HEK293 (cell line): ENCODE measurements around the gene PLSCR3.

ENCODE experiments used
- CTCF ChIA-PET: fragments of 350-600 bp; formaldehyde crosslinking; extraction: SDS; loops from one replicate; lab custom pipeline; 2021; ENCODE audit warnings: antibody characterized with exemption; lab: Yijun Ruan, JAX
- POLR2A ChIA-PET: fragments of 300-600 bp; formaldehyde crosslinking; extraction: SDS; loops from one replicate; lab custom pipeline; 2020; ENCODE audit warnings: antibody characterized with exemption, inconsistent platforms; lab: Yijun Ruan, JAX
- H3K27ac ChIP-seq: fragments of 200-500 bp; sonication (Bioruptor generic); 2 replicates; pipeline ENCODE4 v1.5.1; 2014; ENCODE audit warnings: low read depth, low read length, control low read depth, inconsistent platforms; ENCODE audit errors: extremely low read depth
- H3K36me3 ChIP-seq, 2 experiments: fragments of 200-500 bp in 1 of 2; sonication (Bioruptor generic) in 1 of 2; 1 replicate in 1 of 2; 2 replicates in 1 of 2; pipeline ENCODE4 v1.5.1; 2014 to 2017; ENCODE audit warnings: inconsistent platforms in 2 of 2, low read length in 2 of 2; ENCODE audit not compliant: control insufficient read depth in 2 of 2, insufficient read depth in 1 of 2
- H3K4me1 ChIP-seq: fragments of 200-500 bp; sonication (Bioruptor generic); 2 replicates; pipeline ENCODE4 v1.5.1; 2014; ENCODE audit warnings: mild to moderate bottlenecking, low read length, inconsistent platforms; ENCODE audit not compliant: control insufficient read depth, insufficient read depth
- H3K4me3 ChIP-seq: 2 replicates; pipeline ENCODE4 v1.5.1; 2011; ENCODE audit warnings: low read depth, mild to moderate bottlenecking, control low read depth, low read length, moderate library complexity
- H3K9me3 ChIP-seq: fragments of 200-500 bp; sonication (Bioruptor generic); 2 replicates; pipeline ENCODE4 v1.5.1; 2014; ENCODE audit warnings: low read depth, low read length, inconsistent platforms; ENCODE audit not compliant: control insufficient read depth, insufficient read depth
- CTCF ChIP-seq: fragments of 450-650 bp; formaldehyde crosslinking; IDR thresholded peaks from 2 replicates; pipeline ENCODE4 v1.5.1; 2016; ENCODE audit warnings: missing biosample characterization, missing genetic modification characterization
- EGR2 ChIP-seq: fragments of 450-650 bp; formaldehyde crosslinking; IDR thresholded peaks from 2 replicates; pipeline ENCODE4 v1.5.1; 2016; ENCODE audit warnings: low read depth, missing biosample characterization, missing genetic modification characterization
- KLF1 ChIP-seq: fragments of 450-650 bp; formaldehyde crosslinking; IDR thresholded peaks from 2 replicates; pipeline ENCODE4 v1.5.1; 2016; ENCODE audit warnings: missing biosample characterization, missing genetic modification characterization
- MZF1 ChIP-seq: fragments of 450-650 bp; formaldehyde crosslinking; IDR thresholded peaks from 2 replicates; pipeline ENCODE4 v1.5.1; 2017; ENCODE audit warnings: missing biosample characterization, missing genetic modification characterization, borderline replicate concordance
- OVOL3 ChIP-seq: fragments of 450-650 bp; formaldehyde crosslinking; IDR thresholded peaks from 2 replicates; pipeline ENCODE4 v1.5.1; 2016; ENCODE audit warnings: missing biosample characterization, missing genetic modification characterization
- TRIM28 ChIP-seq: IDR thresholded peaks from 2 replicates; pipeline ENCODE4 v1.6.1; 2011; ENCODE audit warnings: low read length, control low read depth, borderline replicate concordance
- ZBTB10 ChIP-seq: fragments of 450-650 bp; formaldehyde crosslinking; IDR thresholded peaks from 2 replicates; pipeline ENCODE4 v1.5.1; 2016; ENCODE audit warnings: missing biosample characterization, missing genetic modification characterization
- ZNF10 ChIP-seq: fragments of 450-650 bp; formaldehyde crosslinking; IDR thresholded peaks from 2 replicates; pipeline ENCODE4 v1.5.1; 2017; ENCODE audit warnings: missing biosample characterization, missing genetic modification characterization
- ZNF155 ChIP-seq: fragments of 450-650 bp; formaldehyde crosslinking; IDR thresholded peaks from 2 replicates; pipeline ENCODE4 v1.5.1; 2016; ENCODE audit warnings: missing biosample characterization, missing genetic modification characterization
- ZNF266 ChIP-seq: fragments of 450-650 bp; formaldehyde crosslinking; IDR thresholded peaks from 2 replicates; pipeline ENCODE4 v1.5.1; 2016; ENCODE audit warnings: missing biosample characterization, missing genetic modification characterization, low read depth
- ZNF362 ChIP-seq: fragments of 450-650 bp; formaldehyde crosslinking; IDR thresholded peaks from 2 replicates; pipeline ENCODE4 v1.5.1; 2016; ENCODE audit warnings: missing biosample characterization, missing genetic modification characterization
- ZNF433 ChIP-seq: fragments of 450-650 bp; formaldehyde crosslinking; IDR thresholded peaks from 2 replicates; pipeline ENCODE4 v1.5.1; 2016; ENCODE audit warnings: missing biosample characterization, missing genetic modification characterization, low read depth
- ZNF530 ChIP-seq: fragments of 450-650 bp; formaldehyde crosslinking; IDR thresholded peaks from 2 replicates; pipeline ENCODE4 v1.5.1; 2016; ENCODE audit warnings: low read depth, missing biosample characterization, missing genetic modification characterization
- ZNF544 ChIP-seq: fragments of 450-650 bp; formaldehyde crosslinking; IDR thresholded peaks from 2 replicates; pipeline ENCODE4 v1.5.0; 2017; ENCODE audit warnings: missing biosample characterization, missing genetic modification characterization
- ZNF558 ChIP-seq: fragments of 450-650 bp; formaldehyde crosslinking; IDR thresholded peaks from 2 replicates; pipeline ENCODE4 v1.5.1; 2016; ENCODE audit warnings: missing biosample characterization, missing genetic modification characterization
- ZNF596 ChIP-seq: fragments of 450-650 bp; IDR thresholded peaks from 2 replicates; pipeline ENCODE4 v1.5.0; 2018; ENCODE audit warnings: missing biosample characterization, mild to moderate bottlenecking, missing genetic modification characterization, moderate library complexity
- ZNF621 ChIP-seq: fragments of 450-650 bp; formaldehyde crosslinking; IDR thresholded peaks from 2 replicates; pipeline ENCODE4 v1.5.1; 2017; ENCODE audit warnings: missing biosample characterization, missing genetic modification characterization
- ZXDB ChIP-seq: fragments of 450-650 bp; formaldehyde crosslinking; IDR thresholded peaks from 2 replicates; pipeline ENCODE4 v1.5.1; 2016; ENCODE audit warnings: missing biosample characterization, missing genetic modification characterization
- TF ChIP-seq, protein P1 (sequence below): fragments of 450-650 bp; formaldehyde crosslinking; IDR thresholded peaks from 2 replicates; pipeline ENCODE4 v1.5.1; 2016; ENCODE audit warnings: missing biosample characterization, missing genetic modification characterization
- TF ChIP-seq, protein P2 (sequence below): fragments of 450-650 bp; formaldehyde crosslinking; IDR thresholded peaks from 2 replicates; pipeline ENCODE4 v1.5.1; 2016; ENCODE audit warnings: missing biosample characterization, missing genetic modification characterization
- TF ChIP-seq, protein P3 (sequence below): fragments of 450-650 bp; formaldehyde crosslinking; IDR thresholded peaks from 2 replicates; pipeline ENCODE4 v1.5.1; 2016; ENCODE audit warnings: missing biosample characterization, missing genetic modification characterization, borderline replicate concordance

PLSCR3 gene

GRCh38 chr17:7440834-7441195 is 46.5 kb upstream of the PLSCR3 start (continued):
- TF ChIP-seq CTCF (tag by site-specific recombination) (peak; percentile 60; the same call in 1 of the 2 replicates), ZBTB10 (tag by site-specific recombination) (peak; percentile 51; the same call in 1 of the 2 replicates)
- TF ChIP-seq, protein P1, sequence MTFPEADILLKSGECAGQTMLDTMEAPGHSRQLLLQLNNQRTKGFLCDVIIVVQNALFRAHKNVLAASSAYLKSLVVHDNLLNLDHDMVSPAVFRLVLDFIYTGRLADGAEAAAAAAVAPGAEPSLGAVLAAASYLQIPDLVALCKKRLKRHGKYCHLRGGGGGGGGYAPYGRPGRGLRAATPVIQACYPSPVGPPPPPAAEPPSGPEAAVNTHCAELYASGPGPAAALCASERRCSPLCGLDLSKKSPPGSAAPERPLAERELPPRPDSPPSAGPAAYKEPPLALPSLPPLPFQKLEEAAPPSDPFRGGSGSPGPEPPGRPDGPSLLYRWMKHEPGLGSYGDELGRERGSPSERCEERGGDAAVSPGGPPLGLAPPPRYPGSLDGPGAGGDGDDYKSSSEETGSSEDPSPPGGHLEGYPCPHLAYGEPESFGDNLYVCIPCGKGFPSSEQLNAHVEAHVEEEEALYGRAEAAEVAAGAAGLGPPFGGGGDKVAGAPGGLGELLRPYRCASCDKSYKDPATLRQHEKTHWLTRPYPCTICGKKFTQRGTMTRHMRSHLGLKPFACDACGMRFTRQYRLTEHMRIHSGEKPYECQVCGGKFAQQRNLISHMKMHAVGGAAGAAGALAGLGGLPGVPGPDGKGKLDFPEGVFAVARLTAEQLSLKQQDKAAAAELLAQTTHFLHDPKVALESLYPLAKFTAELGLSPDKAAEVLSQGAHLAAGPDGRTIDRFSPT (tag by site-specific recombination), result peak; percentile 40; the same call in 1 of the 2 replicates
- TF ChIP-seq, protein P2, sequence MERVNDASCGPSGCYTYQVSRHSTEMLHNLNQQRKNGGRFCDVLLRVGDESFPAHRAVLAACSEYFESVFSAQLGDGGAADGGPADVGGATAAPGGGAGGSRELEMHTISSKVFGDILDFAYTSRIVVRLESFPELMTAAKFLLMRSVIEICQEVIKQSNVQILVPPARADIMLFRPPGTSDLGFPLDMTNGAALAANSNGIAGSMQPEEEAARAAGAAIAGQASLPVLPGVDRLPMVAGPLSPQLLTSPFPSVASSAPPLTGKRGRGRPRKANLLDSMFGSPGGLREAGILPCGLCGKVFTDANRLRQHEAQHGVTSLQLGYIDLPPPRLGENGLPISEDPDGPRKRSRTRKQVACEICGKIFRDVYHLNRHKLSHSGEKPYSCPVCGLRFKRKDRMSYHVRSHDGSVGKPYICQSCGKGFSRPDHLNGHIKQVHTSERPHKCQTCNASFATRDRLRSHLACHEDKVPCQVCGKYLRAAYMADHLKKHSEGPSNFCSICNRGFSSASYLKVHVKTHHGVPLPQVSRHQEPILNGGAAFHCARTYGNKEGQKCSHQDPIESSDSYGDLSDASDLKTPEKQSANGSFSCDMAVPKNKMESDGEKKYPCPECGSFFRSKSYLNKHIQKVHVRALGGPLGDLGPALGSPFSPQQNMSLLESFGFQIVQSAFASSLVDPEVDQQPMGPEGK (tag by site-specific recombination), result peak; percentile 93

GRCh38 chr17:7440113-7440833 is 45.9 kb upstream of the PLSCR3 start:
- peaks cover 31% of the 10 kb centered on the region for H3K4me1 ChIP-seq
- no peaks in the 10 kb centered on the region for H3K36me3 ChIP-seq
- CTCF ChIA-PET, result interaction anchor here (0.6 to 3.8 kb wide), 3 partner anchors 13 to 84 kb away, joined by 3 to 18 read pairs (median 5); partner anchors contain the start of gene TMEM95
- peak overlapping the region; percentile 20 for H3K4me3 ChIP-seq
- POLR2A ChIA-PET, result interaction anchor here (0.5 to 3.1 kb wide), 6 partner anchors 37 to 210 kb away, joined by 3 to 21 read pairs (median 4); partner anchors contain the start of genes PLSCR3, TMEM256 and ZBTB4
- peak overlapping the region; percentile 74 for H3K27ac ChIP-seq
- no peaks in the 10 kb centered on the region for H3K9me3 ChIP-seq
- TF ChIP-seq ZNF558 (tag by site-specific recombination) (0 out of 2 replicates have a peak, but pooled peaks have one; percentile 47), ZNF596 (tag by site-specific recombination) (no peak), ZNF433 (tag by site-specific recombination) (no peak), KLF1 (tag by site-specific recombination) (peak; percentile 26; the same call in 1 of the 2 replicates), ZNF530 (no peak), ZNF362 (no peak), ZNF266 (tag by site-specific recombination) (no peak; the same call in 1 of the 2 replicates), MZF1 (tag by site-specific recombination) (no peak), ZXDB (tag by site-specific recombination) (no peak), ZNF155 (no peak), ZNF621 (tag by site-specific recombination) (no peak), ZNF544 (tag by site-specific recombination) (no peak), OVOL3 (tag by site-specific recombination) (no peak), EGR2 (tag by site-specific recombination) (no peak), ZNF10 (tag by site-specific recombination) (no peak), TRIM28 (no peak)
- TF ChIP-seq, protein P3, sequence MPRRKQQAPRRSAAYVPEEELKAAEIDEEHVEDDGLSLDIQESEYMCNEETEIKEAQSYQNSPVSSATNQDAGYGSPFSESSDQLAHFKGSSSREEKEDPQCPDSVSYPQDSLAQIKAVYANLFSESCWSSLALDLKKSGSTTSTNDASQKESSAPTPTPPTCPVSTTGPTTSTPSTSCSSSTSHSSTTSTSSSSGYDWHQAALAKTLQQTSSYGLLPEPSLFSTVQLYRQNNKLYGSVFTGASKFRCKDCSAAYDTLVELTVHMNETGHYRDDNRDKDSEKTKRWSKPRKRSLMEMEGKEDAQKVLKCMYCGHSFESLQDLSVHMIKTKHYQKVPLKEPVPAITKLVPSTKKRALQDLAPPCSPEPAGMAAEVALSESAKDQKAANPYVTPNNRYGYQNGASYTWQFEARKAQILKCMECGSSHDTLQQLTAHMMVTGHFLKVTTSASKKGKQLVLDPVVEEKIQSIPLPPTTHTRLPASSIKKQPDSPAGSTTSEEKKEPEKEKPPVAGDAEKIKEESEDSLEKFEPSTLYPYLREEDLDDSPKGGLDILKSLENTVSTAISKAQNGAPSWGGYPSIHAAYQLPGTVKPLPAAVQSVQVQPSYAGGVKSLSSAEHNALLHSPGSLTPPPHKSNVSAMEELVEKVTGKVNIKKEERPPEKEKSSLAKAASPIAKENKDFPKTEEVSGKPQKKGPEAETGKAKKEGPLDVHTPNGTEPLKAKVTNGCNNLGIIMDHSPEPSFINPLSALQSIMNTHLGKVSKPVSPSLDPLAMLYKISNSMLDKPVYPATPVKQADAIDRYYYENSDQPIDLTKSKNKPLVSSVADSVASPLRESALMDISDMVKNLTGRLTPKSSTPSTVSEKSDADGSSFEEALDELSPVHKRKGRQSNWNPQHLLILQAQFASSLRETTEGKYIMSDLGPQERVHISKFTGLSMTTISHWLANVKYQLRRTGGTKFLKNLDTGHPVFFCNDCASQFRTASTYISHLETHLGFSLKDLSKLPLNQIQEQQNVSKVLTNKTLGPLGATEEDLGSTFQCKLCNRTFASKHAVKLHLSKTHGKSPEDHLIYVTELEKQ, result peak; percentile 65; the same call in 1 of the 2 replicates
